ENCODE results near the gene HLA-DPB1.
A peak's percentile ranks its signal among the peaks of the same experiment; 100 is the strongest.
"Not testable (repeated sequence)": the region's sequence is repeated elsewhere in the genome, so short reads cannot be mapped to it uniquely, and the experiment has no call there.

Gene HLA-DPB1

DNA sequence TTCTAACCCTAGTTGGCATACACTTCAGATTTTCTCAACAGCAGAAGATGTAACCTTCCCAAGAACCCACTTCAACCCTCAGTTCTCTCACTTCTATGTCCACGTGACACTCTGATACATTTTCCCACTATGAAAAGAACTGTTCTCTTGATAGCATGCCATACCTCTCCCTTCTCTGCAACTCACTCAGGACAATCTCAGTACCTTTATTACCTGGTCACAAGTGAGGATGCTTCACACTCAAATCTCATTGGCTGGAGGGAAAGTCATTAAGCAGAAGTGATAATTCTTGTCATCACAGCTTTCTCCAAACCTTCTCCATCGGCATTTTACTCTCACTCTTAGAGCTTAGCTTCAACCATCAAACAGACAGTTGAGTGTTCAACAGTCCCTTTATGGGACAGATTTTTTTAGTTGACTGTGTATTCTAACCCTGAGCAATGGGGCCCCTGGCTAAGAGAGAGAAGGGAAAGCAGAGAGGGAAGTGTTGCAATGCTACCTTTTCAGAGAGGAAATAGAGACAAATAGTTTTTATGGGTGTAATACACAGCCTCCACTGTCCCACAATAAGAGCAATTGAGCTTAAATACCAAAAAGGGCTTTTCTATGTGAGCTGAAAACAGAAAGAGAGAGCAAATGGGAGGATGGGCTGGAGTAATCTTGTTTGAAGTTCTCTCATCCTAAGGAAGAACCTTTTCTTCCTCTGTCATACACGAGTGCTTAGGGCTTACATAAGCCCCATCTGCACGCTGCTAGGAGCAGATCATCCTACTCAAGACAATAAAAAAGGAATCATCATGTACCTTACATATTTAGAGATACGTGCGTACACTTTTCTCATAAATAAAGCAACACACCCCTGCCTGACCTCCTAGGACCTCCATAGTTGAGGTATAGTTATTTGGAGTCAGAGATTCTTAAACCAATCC, 18.3 kb upstream of the HLA-DPB1 start:
- DNase-seq = no peak
- ATAC-seq (replicated peaks) = peak; percentile 64
- Mint-ChIP-seq H3K9me3 (no peaks in the 10 kb centered on the region), H3K27me3 (peaks cover 0 to 15% of the 10 kb centered on the region in 2 donors), H3K4me1 (ENCODE audit: low read depth in 2 of 2) (peaks cover 9 to 10% of the 10 kb centered on the region in 2 donors), H3K4me3 (no peak overlapping the region), H3K36me3 (ENCODE audit: insufficient read depth) (no peaks in the 10 kb centered on the region), H3K27ac (peak overlapping the region in 1 of 2 donors; percentile 7)

GRCh38 chr6:33061987-33062386, 13.8 kb upstream of the HLA-DPB1 start:
- Mint-ChIP-seq H3K36me3 (ENCODE audit: insufficient read depth) (peaks cover 6% of the 10 kb centered on the region), H3K27me3 (no peaks in the 10 kb centered on the region), H3K4me3 (no peak overlapping the region), H3K4me1 (ENCODE audit: low read depth in 2 of 2) (peaks cover 7 to 9% of the 10 kb centered on the region in 2 donors), H3K9me3 (no peaks in the 10 kb centered on the region), H3K27ac (no peak overlapping the region)
- ATAC-seq (replicated peaks) (peak; percentile 51), DNase-seq (no peak)

GRCh38 chr6:33063435-33063834, 12.4 kb upstream of the HLA-DPB1 start:
- H3K27ac Mint-ChIP-seq; H3K27me3 Mint-ChIP-seq; DNase-seq; H3K9me3 Mint-ChIP-seq; H3K4me3 Mint-ChIP-seq; H3K4me1 Mint-ChIP-seq (ENCODE audit: low read depth in 2 of 2); ATAC-seq (replicated peaks): not testable (repeated sequence)
- H3K36me3 Mint-ChIP-seq (ENCODE audit: insufficient read depth) = peaks cover 15% of the 10 kb centered on the region

DNA sequence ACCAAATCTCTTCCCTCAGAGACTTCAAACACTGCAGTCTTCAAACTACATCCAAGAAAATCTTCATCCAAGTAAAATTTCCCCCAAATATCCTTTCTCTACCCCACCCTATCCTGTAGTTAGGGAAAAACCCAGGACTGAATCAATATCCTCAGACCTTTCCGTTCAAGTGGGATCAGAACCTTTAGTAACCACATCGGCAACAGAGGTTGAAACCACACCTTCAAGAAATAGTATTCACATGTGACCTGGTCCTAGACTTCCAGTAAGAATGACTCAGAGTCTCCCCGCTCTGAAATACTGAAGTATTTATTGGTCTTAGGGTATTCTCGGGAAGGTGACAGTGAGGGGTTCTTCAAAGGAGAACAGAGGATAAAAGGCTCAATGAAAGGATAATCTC, 11.1 kb upstream of the HLA-DPB1 start:
- peaks cover 19% of the 10 kb centered on the region for H3K36me3 Mint-ChIP-seq (ENCODE audit: insufficient read depth)
- no peak overlapping the region for H3K27ac Mint-ChIP-seq
- peaks cover 4 to 14% of the 10 kb centered on the region in 2 donors for H3K4me1 Mint-ChIP-seq (ENCODE audit: low read depth in 2 of 2)

DNA sequence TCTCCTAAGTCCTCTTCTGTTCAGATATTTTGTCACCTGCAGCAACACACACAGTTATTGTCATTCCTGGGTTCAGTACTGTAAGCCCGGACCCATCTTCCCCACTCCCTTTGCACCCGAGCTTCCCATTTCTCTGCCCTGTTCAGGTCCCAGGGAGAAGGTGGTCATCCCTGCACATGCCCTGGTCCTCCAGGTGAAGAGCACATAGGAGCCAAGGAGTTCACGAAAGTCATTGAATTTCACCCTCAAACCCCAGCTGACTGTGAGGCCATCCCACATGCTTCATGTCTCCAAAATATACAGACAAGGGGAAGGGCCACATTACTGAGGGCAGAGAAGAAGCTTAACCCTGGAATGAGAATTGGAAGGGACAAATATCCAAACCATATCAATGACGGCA, 10.5 kb upstream of the HLA-DPB1 start:
- H3K27me3 Mint-ChIP-seq = no peaks in the 10 kb centered on the region
- no peak overlapping the region for H3K4me3 Mint-ChIP-seq
- peaks cover 4 to 20% of the 10 kb centered on the region in 2 donors for H3K4me1 Mint-ChIP-seq (ENCODE audit: low read depth in 2 of 2)
- no peaks in the 10 kb centered on the region for H3K9me3 Mint-ChIP-seq
- peaks cover 19% of the 10 kb centered on the region for H3K36me3 Mint-ChIP-seq (ENCODE audit: insufficient read depth)
- no peak overlapping the region for H3K27ac Mint-ChIP-seq
- ATAC-seq (replicated peaks) (no peak), DNase-seq (no peak)

More for the DNA sequence above, 11.1 kb upstream of the HLA-DPB1 start:
- no peaks in the 10 kb centered on the region for H3K9me3 Mint-ChIP-seq
- no peak overlapping the region for H3K4me3 Mint-ChIP-seq
- DNase-seq = no peak
- no peak for ATAC-seq (replicated peaks)
- H3K27me3 Mint-ChIP-seq = no peaks in the 10 kb centered on the region

DNA sequence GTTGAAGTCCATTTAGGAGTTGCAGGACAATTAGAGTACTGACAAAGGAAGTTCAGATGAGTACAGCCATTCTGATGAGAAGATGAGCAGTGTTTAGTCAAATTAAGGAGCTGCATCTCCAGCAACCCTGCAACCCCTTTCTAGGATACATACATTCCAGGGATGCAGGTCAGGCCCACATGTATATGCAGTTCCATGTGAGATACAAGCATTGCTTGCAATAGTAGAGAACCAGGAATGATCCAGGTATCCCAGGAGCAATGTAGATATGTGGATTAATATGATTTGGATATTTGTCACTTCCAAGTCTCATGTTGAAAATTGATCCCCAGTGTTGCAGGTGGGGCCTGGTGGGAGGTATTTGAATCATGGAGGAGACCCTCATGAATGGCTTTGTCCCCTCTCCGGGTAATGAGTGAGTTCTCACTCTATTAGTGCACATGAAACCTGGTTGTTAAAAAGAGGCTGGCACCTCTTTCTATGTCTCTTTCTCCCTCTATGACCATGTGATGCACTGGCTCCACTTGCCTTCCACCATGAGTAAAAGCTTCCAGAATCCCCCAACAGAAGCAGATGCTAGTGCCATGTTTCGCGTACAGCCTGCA, 8.8 kb upstream of the HLA-DPB1 start:
- Mint-ChIP-seq H3K4me3 (no peak overlapping the region), H3K9me3 (no peaks in the 10 kb centered on the region), H3K4me1 (ENCODE audit: low read depth in 2 of 2) (peaks cover 10 to 35% of the 10 kb centered on the region in 2 donors)

DNA sequence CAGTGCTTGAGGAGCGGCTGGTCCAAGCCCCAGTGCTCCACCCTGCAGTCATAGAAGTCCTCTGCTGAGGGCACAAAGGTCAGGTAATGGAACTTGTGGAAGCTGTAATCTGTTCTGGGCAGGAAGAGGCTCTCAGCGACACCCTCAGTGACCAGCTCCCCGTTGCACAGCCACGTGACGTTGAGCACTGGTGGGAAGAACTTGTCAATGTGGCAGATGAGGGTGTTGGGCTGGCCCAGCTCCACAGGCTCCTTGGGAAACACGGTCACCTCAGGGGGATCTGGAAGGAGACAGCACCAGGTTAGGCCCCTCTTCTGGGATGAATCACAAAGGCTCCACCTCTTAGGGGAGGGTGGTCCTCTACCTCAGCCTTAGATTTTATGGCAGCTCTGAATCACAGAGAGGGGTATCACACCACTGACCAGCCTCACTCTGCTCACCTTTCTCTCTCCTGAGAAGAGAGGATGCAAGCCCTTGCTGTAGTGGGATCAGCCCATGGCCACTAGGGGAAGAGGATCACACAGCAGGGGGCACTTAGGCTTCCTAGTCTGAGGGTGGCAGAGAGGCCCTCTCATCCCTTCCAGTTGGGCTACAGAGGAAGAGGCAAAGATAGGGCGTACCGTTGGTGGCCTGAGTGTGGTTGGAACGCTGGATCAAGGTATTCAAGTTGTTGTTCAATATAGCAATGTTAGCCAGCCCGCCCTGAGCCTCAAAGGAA, 6.6 kb upstream of the HLA-DPB1 start:
- DNase-seq = no peak
- Mint-ChIP-seq H3K27ac (peak overlapping the region; percentile 13 to 30), H3K27me3 (no peaks in the 10 kb centered on the region), H3K36me3 (ENCODE audit: insufficient read depth) (peaks cover 19% of the 10 kb centered on the region), H3K4me1 (ENCODE audit: low read depth in 2 of 2) (peaks cover 21 to 48% of the 10 kb centered on the region in 2 donors), H3K9me3 (no peaks in the 10 kb centered on the region), H3K4me3 (no peak overlapping the region)
- ATAC-seq (replicated peaks) = no peak

More for the DNA sequence above, 8.8 kb upstream of the HLA-DPB1 start:
- H3K36me3 Mint-ChIP-seq (ENCODE audit: insufficient read depth) = peaks cover 19% of the 10 kb centered on the region
- no peaks in the 10 kb centered on the region for H3K27me3 Mint-ChIP-seq
- ATAC-seq (replicated peaks) (no peak), DNase-seq (no peak)
- no peak overlapping the region for H3K27ac Mint-ChIP-seq

- H3K4me3 Mint-ChIP-seq = peak overlapping the region; percentile 76 to 87
- no peaks in the 10 kb centered on the region for H3K27me3 Mint-ChIP-seq
- no peaks in the 10 kb centered on the region for H3K9me3 Mint-ChIP-seq
- peaks cover 30 to 57% of the 10 kb centered on the region in 2 donors for H3K4me1 Mint-ChIP-seq (ENCODE audit: low read depth in 2 of 2)
- no peak for ATAC-seq (replicated peaks)
- no peak for DNase-seq
- H3K36me3 Mint-ChIP-seq (ENCODE audit: insufficient read depth) = peaks cover 19% of the 10 kb centered on the region
- peak overlapping the region; percentile 60 to 88 for H3K27ac Mint-ChIP-seq
Measured at GRCh38 chr6:33070909-33071308, 4.9 kb upstream of the HLA-DPB1 start.

- DNase-seq = no peak
- H3K9me3 Mint-ChIP-seq = no peaks in the 10 kb centered on the region
- peak overlapping the region; percentile 76 to 87 for H3K4me3 Mint-ChIP-seq
- no peaks in the 10 kb centered on the region for H3K27me3 Mint-ChIP-seq
- peak overlapping the region; percentile 60 to 88 for H3K27ac Mint-ChIP-seq
- H3K36me3 Mint-ChIP-seq (ENCODE audit: insufficient read depth) = peaks cover 14% of the 10 kb centered on the region
- peaks cover 36 to 57% of the 10 kb centered on the region in 2 donors for H3K4me1 Mint-ChIP-seq (ENCODE audit: low read depth in 2 of 2)
- ATAC-seq (replicated peaks) = no peak
Measured at GRCh38 chr6:33071569-33071968, 4.2 kb upstream of the HLA-DPB1 start.

DNA sequence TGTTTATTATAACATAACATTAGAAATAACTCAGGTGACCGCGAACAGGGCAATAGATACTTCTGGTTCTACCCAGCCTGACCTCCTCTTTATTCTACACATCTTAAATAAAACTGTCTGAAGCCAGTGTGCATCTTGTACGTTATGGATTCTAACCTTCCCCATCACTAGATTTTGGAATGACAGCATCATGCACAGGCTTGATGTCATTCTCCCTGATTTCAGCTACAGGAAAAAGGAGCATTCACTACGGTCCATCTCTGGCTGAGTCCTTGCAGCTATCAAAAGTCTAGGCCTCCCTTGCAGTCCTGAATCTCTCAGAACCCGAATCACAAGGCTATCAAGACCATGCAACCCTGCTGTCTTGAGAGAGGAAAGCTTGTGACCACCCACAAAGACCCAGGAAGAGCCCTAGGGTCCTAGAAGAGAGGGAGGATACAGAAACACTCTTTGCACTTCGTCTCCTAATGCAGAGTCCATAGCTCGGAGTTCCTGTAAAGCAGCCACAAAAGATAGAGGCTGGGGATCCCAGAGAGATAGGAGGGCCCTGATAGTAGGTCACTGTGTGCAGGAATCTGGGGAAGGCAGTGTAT, 3.2 kb upstream of the HLA-DPB1 start:
- Mint-ChIP-seq H3K4me1 (ENCODE audit: low read depth in 2 of 2) (peaks cover 43 to 59% of the 10 kb centered on the region in 2 donors), H3K27me3 (no peaks in the 10 kb centered on the region), H3K27ac (peak overlapping the region; percentile 88 to 96), H3K9me3 (no peaks in the 10 kb centered on the region), H3K36me3 (ENCODE audit: insufficient read depth) (peaks cover 9% of the 10 kb centered on the region), H3K4me3 (peak overlapping the region; percentile 76 to 87)
- ATAC-seq (replicated peaks) = no peak
- DNase-seq = no peak

DNA sequence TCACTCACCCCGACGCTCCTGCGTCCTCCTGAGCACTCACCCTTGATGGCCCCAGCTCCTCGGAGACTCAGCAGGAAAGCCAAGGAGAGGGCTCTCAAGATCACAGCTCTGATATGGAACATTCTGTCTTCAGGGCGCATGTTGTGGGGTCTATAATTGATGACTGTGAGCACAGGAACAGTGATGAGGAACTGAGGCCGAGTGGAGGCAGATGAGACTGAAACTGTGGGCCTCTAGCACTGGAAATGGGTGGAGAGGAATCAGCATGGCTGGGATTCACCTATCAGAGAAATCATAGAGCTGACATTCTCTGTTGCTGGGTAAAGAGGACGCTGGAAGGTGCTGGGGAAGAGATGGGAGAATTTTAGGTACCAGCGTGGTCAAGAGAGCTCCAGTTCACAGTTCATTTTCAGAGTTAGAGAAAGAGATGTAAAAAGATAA, 2.3 kb upstream of the HLA-DPB1 start, which contains the start of gene HLA-DPA1:
HLA-DPA1 (minus strand) TSS at position 219 of the 441 bp plus-strand sequence.
- DNase-seq = peak; percentile 44 to 53 (median 47)
- ATAC-seq (replicated peaks) = peak; percentile 75
- no peaks in the 10 kb centered on the region for H3K9me3 Mint-ChIP-seq
- peak within 1 kb of the TSS; percentile 88 to 96 for H3K27ac Mint-ChIP-seq
- H3K27me3 Mint-ChIP-seq = no peaks in the 10 kb centered on the region
- H3K4me3 Mint-ChIP-seq = peak within 1 kb of the TSS; percentile 76 to 87
- peaks cover 8% of the 10 kb centered on the region for H3K36me3 Mint-ChIP-seq (ENCODE audit: insufficient read depth)
- peaks cover 50 to 64% of the 10 kb centered on the region in 2 donors for H3K4me1 Mint-ChIP-seq (ENCODE audit: low read depth in 2 of 2)

DNA sequence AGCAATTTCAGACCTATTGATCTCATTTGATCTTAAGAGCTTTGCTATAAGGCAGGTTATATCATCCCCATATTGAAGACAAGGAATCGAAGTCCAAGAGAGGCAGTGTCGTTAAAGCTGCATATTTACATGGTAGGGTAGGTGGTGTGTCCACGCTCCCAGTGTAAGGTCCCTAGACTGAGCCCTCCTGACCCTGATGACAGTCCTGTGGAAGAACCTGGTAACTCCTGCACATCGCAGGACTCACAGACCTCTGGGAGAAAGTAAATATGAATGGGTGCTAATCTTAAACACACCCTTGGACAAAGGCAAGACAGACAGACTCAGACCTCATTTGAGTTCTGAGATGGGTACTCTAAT, 602 bp upstream of the HLA-DPB1 start:
- no peaks in the 10 kb centered on the region for H3K9me3 Mint-ChIP-seq
- H3K4me1 Mint-ChIP-seq (ENCODE audit: low read depth in 2 of 2) = peaks cover 56 to 67% of the 10 kb centered on the region in 2 donors
- ATAC-seq (replicated peaks) = no peak
- peaks cover 10% of the 10 kb centered on the region for H3K36me3 Mint-ChIP-seq (ENCODE audit: insufficient read depth)
- H3K27ac Mint-ChIP-seq = peak overlapping the region; percentile 94 to 95
- peak overlapping the region; percentile 85 to 92 for H3K4me3 Mint-ChIP-seq
- H3K27me3 Mint-ChIP-seq = no peaks in the 10 kb centered on the region
- no peak for DNase-seq

DNA sequence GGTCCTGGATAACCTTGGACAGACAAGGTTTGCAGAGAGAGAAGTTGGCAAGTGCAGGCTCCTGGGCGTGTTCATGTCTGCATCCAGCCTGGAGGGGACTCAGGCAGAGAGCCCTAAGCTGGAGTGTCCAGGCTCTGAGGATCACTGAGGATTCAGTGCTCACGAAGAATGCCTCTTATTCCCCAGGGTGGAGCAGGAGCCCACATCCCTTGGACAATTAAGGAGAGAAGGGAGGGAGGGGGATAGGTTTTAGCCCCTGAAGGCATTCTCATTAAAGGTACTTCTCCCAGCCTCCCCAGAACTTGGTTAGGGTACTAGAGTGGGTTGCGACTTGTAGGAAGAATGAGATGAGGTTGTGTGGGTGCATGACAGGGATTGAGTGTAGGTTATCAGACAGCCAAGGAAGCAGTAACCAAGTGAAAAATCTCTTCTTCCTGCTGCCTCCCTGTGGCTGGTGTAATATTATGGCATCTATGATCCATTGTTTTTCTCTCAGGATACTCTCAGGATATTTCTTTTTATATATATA, 680 bp downstream of the HLA-DPB1 start:
- Mint-ChIP-seq H3K4me3 (peak overlapping the region; percentile 85 to 92), H3K9me3 (no peaks in the 10 kb centered on the region), H3K27me3 (no peaks in the 10 kb centered on the region), H3K36me3 (ENCODE audit: insufficient read depth) (peaks cover 14% of the 10 kb centered on the region), H3K27ac (peak overlapping the region; percentile 94 to 95), H3K4me1 (ENCODE audit: low read depth in 2 of 2) (peaks cover 66 to 69% of the 10 kb centered on the region in 2 donors)
- ATAC-seq (replicated peaks) (no peak), DNase-seq (no peak)

Data from effector memory CD8-positive, alpha-beta T cell (primary cell).